Esophagus (tissue), 2 donors: ENCODE data around the gene DOCK9. TPM values are rescaled to one million over a fixed set of nuclear protein-coding genes. Genes with fewer than 3 reads are reported as not detected.

Experiments used
- H3K27ac ChIP-seq, 2 donors: one replicate each; pipeline ENCODE4 v1.5.1; 2013; ENCODE audit warnings: low read depth in 2 of 2, mild to moderate bottlenecking in 2 of 2, inconsistent platforms in 1 of 2, low read length in 1 of 2, moderate library complexity in 1 of 2
- H3K27me3 ChIP-seq, 2 donors: one replicate each; pipeline ENCODE4 v1.6.1; 2013; ENCODE audit warnings: low read length in 2 of 2, control low read depth in 1 of 2, mild to moderate bottlenecking in 1 of 2; ENCODE audit not compliant: insufficient read depth in 2 of 2, control insufficient read depth in 1 of 2
- H3K36me3 ChIP-seq, 2 donors: one replicate each; pipeline ENCODE4 v1.6.1; 2013; ENCODE audit warnings: low read length in 1 of 2; ENCODE audit not compliant: control insufficient read depth in 2 of 2, insufficient read depth in 2 of 2
- H3K4me1 ChIP-seq, 2 donors: one replicate each; pipeline ENCODE4 v1.6.1; 2013; ENCODE audit warnings: low read length in 1 of 2; ENCODE audit not compliant: control insufficient read depth in 2 of 2, insufficient read depth in 2 of 2
- H3K4me3 ChIP-seq, 2 donors: one replicate each; pipeline ENCODE4 v1.5.1; 2013; ENCODE audit warnings: low read length in 2 of 2, mild to moderate bottlenecking in 2 of 2, low read depth in 1 of 2, moderate library complexity in 1 of 2
- H3K9me3 ChIP-seq, 2 donors: one replicate each; pipeline ENCODE4 v1.6.1; 2013; ENCODE audit warnings: mild to moderate bottlenecking in 2 of 2, low read depth in 1 of 2, low read length in 1 of 2, moderate library complexity in 1 of 2; ENCODE audit not compliant: control insufficient read depth in 2 of 2, insufficient read depth in 1 of 2
- WGBS, 2 donors: extraction: QIAGEN DNeasy Blood & Tissue Kit; methylation state at CpG; one replicate each; pipeline ENCODE4 v1.1.7; 2013; 5-methylcytosine and 5-hydroxymethylcytosine counted together
- polyA plus RNA-seq, 2 donors: library from polyadenylated mRNA; stranded (reverse); fragments of 200-250 nt; gene quantifications; one replicate each; pipeline ENCODE4 v1.2.3, GENCODE V29; 2013
- donor health status: healthy with polysubstance abuse.
- donor health status: Bipolar disorder and iron deficiency.

The DOCK9 gene
- polyA plus RNA-seq, 2 donors = 69.1 to 83.1 TPM

DNA sequence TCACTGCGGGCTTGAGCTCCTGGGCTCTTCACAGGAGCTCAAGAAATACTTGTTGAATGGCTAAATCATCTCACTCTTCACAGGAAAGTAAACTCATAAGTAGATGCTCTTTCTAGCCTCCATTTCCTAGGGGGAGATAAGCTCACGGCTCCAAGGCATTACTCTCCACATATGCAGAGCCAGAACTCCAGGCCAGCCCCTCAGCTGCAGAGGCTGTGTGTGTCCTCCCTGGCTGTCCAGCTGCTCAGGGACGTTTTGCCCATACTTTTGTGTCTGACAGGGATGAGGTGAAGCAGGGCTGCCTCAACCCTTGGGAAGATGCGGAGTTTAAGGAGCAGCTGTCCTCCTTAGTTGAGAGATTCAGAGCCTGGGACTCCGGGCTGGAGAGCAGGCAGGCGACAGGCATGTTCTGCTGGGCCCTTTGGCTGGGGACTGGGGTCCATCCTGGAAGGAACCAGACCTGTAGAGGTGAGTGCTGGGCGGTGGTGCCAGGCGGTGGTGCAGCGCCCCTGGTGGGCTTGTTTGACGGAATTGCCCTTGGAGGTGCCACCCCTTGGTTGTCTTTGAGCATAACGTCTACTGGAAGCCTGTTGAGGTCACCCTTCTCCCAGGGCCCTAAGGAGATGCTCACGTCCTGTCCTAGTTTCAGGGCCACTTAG is 204.9 kb downstream of the DOCK9 start:
- Histone ChIP-seq H3K4me3 (no peak overlapping the region), H3K4me1 (no peaks in the 10 kb centered on the region), H3K27me3 (no peaks in the 10 kb centered on the region), H3K36me3 (no peaks in the 10 kb centered on the region), H3K27ac (no peak overlapping the region), H3K9me3 (no peaks in the 10 kb centered on the region)
- WGBS, 2 donors = 78 to 87% methylated on average over 11 to 12 of the region's 12 CpGs

DNA sequence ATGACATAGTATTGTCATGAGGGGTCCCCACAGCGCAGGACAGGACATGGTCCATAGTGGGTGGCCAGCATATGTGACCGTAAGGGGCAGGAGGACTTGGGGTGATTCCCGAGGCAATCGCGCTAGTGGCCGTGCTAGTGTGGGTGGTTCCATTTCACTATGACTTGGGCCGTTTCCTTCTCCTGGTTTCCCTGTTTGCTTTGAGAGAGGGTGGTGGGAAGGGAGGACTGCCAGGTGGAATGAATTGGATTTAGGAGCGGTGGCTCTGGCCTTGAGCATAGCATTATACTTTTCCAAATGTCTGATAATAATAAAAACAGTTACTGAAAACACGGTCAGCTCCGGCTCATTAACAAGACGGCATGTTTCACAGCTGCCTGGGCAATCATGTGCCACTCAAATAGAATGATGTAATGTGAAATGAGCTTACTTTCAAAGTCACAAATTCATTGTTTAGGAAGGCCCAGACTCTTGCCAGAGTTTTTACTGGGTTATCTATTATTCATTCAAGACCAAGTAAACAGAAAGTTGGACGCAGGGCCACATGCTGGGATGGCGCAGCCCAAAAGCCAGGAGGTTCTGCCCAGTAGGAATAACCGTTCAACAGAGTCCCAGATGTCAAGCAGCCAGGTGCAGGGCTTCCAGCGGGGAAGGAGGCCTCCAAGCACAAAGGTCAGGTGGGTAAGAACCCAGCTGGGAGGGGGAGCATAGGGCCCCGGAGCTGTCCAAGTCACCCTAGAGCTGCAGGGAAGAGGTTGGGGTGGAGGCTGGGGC is 205.8 kb downstream of the DOCK9 start:
- no peak overlapping the region for H3K27ac ChIP-seq
- H3K27me3 ChIP-seq = no peaks in the 10 kb centered on the region
- no peaks in the 10 kb centered on the region for H3K9me3 ChIP-seq
- WGBS, 2 donors = 72 to 73% methylated on average over 16 of the region's 16 CpGs
- no peak overlapping the region for H3K4me3 ChIP-seq
- no peaks in the 10 kb centered on the region for H3K4me1 ChIP-seq
- H3K36me3 ChIP-seq = no peaks in the 10 kb centered on the region

DNA sequence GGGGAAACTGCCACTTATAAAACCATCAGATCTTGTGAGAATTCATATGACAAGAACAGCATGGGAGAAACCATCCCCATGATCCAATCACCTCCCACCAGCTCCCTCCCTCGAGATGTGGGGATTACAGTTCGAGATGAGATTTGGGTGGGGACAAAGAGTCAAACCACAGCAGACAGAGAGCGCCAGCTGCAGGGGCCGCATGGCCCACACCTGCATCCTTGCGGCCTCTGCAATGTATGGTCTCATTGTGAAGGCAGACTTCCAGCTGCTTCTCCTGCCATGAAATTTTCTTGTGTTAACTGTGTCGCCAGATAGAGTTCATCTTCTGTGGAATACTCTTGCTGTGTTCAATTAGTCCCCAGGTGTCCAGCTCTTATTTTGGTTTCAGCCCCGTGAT is 208.1 kb downstream of the DOCK9 start:
- no peaks in the 10 kb centered on the region for H3K4me1 ChIP-seq
- no peaks in the 10 kb centered on the region for H3K27me3 ChIP-seq
- H3K4me3 ChIP-seq = no peak overlapping the region
- H3K36me3 ChIP-seq = no peaks in the 10 kb centered on the region
- no peaks in the 10 kb centered on the region for H3K9me3 ChIP-seq
- H3K27ac ChIP-seq = no peak overlapping the region
- 87% methylated on average over 7 of the region's 7 CpGs for WGBS, 2 donors

DNA sequence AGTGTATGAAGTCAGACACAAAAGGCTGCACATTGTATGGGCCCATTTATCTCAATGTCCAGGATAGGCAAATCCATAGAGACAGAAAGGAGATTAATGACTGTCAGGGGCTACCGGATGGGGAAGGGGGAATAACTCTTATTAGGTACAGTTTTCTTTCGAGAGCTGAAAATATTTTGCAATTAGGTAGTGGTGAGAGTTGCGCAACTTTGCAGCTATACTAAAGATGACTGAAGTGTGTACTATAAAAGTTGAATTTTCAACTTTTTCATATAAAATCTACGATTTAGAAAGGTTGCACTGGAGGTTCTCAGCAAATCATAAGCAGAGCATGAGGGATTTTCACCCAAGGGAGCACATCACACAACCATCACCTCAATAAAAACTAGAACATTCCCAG is 209.3 kb downstream of the DOCK9 start:
- Histone ChIP-seq H3K4me3 (no peak overlapping the region), H3K4me1 (no peaks in the 10 kb centered on the region), H3K36me3 (no peaks in the 10 kb centered on the region), H3K27me3 (no peaks in the 10 kb centered on the region), H3K9me3 (no peaks in the 10 kb centered on the region), H3K27ac (no peak overlapping the region)
- 82 to 87% methylated on average over 4 of the region's 4 CpGs for WGBS, 2 donors

DNA sequence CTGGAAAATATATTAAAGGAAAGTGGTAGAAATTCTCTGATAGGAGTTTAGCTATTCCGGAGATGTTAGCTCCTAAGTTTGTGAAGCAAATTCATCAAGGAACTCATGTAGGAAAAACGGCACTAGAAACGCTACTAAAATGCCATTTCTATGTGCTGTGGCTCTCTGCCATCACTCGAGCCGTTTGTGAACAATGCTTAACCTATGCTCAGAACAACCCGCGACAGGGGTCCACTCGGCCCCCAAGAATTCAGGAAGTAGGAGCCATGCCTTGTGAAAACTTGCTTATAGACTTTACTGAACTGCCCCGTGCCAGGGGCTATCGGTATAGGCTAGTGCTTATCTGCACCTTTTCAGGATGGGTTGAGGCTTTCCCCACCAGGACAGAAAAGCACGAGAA is 211.2 kb downstream of the DOCK9 start:
- no peak overlapping the region for H3K27ac ChIP-seq
- 57 to 61% methylated on average over 11 of the region's 11 CpGs for WGBS, 2 donors
- no peaks in the 10 kb centered on the region for H3K4me1 ChIP-seq

DNA sequence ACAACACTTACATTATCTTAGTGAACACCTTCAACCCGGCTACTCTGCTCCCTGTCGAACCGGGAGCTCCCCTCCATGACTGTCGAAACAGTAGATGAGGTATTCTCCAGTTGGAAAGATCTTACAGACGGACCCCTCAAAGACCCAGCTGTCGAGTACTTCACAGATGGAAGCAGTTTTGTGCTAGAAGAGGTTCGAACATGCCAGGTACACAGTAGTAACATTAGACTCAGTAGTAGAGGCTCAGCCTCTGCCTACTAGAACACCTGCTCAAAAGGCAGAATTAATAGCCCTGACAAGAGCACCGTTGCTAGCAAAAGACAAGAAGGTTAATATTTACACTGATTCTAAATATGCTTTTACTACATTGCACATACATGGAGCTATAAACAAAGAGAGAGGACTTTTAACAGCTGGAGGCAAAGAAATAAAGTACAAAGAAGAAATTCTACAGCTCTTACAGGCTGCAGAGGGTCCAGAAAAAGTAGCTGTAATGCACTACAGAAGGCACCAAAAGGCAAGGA is 211.8 kb downstream of the DOCK9 start:
- H3K27ac ChIP-seq = no peak overlapping the region
- no peak overlapping the region for H3K4me3 ChIP-seq
- H3K36me3 ChIP-seq = no peaks in the 10 kb centered on the region
- WGBS, 2 donors = 74 to 82% methylated on average over 8 of the region's 8 CpGs
- H3K9me3 ChIP-seq = no peaks in the 10 kb centered on the region
- H3K4me1 ChIP-seq = no peaks in the 10 kb centered on the region
- no peaks in the 10 kb centered on the region for H3K27me3 ChIP-seq

More for the DNA sequence above, 211.2 kb downstream of the DOCK9 start:
- Histone ChIP-seq H3K36me3 (no peaks in the 10 kb centered on the region), H3K27me3 (no peaks in the 10 kb centered on the region), H3K9me3 (no peaks in the 10 kb centered on the region), H3K4me3 (no peak overlapping the region)

DNA sequence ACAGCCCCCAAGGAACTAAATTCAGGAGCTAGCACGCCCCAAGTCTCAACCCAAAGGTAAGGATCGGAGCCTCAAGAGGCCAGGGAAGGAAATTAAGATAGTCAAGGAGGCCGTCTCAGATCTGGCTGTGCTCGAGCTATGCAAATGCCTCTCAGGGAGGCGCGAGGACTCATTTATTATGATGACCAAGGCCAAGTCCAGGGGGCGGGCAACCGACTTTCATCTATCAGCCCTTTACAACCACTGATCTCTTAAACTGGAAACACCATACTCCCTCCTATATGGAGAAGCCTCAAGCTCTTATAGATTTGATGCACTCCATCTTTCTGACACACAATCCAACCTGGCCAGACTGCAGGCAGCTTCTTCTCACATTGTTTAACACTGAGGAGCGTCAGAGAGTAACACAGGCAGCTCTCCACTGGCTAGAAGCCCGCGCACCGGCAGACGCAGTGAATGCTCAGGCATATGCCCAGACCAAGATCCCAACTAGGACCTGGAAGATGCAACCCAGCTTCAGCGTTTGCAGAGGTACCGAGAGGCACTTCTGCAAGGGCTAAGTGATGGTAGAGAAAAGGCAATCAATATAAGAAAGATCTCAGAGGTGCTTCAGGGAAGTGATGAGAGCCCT is 215.8 kb downstream of the DOCK9 start:
- H3K4me1 ChIP-seq = no peaks in the 10 kb centered on the region
- H3K27ac ChIP-seq = no peak overlapping the region
- peak overlapping the region; percentile 33 for H3K4me3 ChIP-seq
- H3K36me3 ChIP-seq = no peaks in the 10 kb centered on the region
- H3K9me3 ChIP-seq = no peaks in the 10 kb centered on the region
- 69% methylated on average over 15 of the region's 15 CpGs for WGBS, 2 donors
- no peaks in the 10 kb centered on the region for H3K27me3 ChIP-seq

DNA sequence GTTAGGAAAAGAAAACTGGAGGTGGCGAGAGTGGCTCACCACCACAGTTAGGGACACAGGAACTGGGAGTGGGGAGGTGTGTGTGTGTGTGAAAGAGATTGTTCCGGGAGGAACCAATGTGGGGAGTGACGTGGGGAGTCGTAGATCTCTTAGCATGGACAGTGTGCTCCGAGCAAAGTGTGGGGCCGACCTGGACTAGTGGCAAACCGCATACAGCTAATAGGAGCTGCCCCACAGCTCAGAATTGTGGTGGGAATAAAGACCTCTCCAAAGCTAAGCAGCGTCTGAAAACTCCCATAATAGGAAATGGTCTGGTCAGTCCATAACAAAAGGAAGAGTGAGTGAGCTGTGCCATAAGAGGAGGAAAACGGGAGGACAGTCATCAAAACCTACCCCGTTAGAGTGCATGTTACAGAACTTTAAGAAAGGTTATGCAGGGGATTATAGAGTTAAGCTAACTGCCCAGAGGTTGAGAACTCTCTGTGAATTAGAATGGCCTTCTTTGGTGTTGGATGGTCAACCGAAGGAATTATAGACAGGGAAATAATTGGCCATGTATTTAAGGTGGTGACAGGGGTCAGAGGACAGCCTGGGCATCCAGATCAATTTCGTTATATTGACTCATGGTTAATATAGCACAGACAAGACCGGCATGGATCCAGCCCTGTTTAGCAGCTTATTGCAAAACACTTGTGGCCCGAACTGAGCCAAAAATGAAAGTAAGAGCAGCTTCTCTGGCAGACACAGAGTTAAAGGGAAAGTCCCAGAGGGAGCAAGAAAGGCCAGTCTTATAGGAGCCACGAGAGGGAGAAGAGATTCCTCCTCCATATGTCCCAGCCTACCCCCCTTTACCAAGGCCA is 216.5 kb downstream of the DOCK9 start:
- no peak overlapping the region for H3K27ac ChIP-seq
- no peaks in the 10 kb centered on the region for H3K36me3 ChIP-seq
- no peaks in the 10 kb centered on the region for H3K9me3 ChIP-seq
- peak overlapping the region; percentile 33 for H3K4me3 ChIP-seq
- no peaks in the 10 kb centered on the region for H3K4me1 ChIP-seq
- no peaks in the 10 kb centered on the region for H3K27me3 ChIP-seq
- WGBS, 2 donors = 66 to 67% methylated on average over 15 of the region's 15 CpGs

DNA sequence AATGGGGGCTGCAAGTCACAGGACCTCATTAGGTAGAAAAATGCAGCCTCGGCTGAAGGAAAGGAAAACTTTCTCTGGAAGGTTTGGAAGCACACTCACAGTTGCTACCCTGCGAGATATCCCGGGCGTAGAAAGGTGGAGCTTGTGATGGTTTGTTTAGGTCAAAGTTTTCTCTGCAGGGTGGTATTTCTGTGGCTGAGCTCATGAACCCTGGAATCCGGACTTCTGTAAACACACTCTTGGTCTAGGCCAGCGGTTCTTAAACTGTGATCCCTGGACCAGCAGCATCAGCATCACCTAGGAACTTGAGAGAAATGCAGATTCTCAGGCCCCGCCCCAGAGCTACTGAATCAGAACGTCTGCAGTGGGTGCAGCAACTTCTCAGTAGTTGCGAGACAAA is 222.1 kb downstream of the DOCK9 start:
- no peaks in the 10 kb centered on the region for H3K36me3 ChIP-seq
- H3K4me3 ChIP-seq = no peak overlapping the region
- WGBS, 2 donors = 80 to 84% methylated on average over 9 of the region's 9 CpGs
- no peak overlapping the region for H3K27ac ChIP-seq
- peaks cover 0 to 7% of the 10 kb centered on the region in 2 donors for H3K4me1 ChIP-seq
- H3K9me3 ChIP-seq = peaks cover 0 to 8% of the 10 kb centered on the region in 2 donors
- peaks cover 0 to 12% of the 10 kb centered on the region in 2 donors for H3K27me3 ChIP-seq
